EH (cell line): ENCODE data around the gene ARFGAP1.

Experiments used
- DNase-seq: peaks from one replicate; pipeline ENCODE4 v3.0.0-alpha.2; 2015; ENCODE audit warnings: low read depth

Gene ARFGAP1

GRCh38 chr20:63321148-63321831, 48.7 kb downstream of the ARFGAP1 start:
- peak; percentile 68 for DNase-seq

GRCh38 chr20:63322146-63322932, 49.7 kb downstream of the ARFGAP1 start:
- DNase-seq = no peak

- DNase-seq = no peak
Measured at GRCh38 chr20:63322933-63323273, 50.3 kb downstream of the ARFGAP1 start.

DNA sequence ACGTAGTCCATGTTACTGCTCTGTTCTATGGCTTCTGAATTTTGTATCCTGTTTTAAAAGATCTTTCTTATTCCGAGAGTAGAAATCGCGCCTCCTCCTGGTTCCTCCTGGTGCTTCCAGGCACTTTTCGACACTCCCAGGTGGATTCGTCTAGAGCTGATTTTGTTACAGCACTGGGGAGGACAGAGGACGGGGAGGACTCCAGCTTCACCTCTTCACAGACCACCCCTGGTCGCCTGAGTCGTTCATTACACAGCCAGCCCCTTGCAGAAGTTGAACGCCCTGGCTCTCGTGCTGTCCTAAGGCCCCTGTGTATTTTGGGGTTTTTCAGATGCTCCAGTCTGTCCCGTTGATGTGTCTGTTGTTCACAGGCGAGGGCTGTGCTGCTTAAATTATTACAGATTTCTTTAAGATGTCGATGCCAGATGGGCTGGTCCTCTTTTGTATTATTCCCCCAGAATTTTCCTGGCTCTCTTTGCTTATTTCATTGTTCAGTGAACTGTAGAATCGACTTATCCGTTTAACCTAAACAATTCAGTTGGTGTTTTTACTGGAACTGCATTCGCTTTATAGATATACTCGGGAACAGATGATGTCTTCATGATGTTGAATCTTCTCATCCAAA, 50.9 kb downstream of the ARFGAP1 start:
- DNase-seq = no peak

GRCh38 chr20:63325021-63325471, 52.4 kb downstream of the ARFGAP1 start:
- DNase-seq = no peak

DNA sequence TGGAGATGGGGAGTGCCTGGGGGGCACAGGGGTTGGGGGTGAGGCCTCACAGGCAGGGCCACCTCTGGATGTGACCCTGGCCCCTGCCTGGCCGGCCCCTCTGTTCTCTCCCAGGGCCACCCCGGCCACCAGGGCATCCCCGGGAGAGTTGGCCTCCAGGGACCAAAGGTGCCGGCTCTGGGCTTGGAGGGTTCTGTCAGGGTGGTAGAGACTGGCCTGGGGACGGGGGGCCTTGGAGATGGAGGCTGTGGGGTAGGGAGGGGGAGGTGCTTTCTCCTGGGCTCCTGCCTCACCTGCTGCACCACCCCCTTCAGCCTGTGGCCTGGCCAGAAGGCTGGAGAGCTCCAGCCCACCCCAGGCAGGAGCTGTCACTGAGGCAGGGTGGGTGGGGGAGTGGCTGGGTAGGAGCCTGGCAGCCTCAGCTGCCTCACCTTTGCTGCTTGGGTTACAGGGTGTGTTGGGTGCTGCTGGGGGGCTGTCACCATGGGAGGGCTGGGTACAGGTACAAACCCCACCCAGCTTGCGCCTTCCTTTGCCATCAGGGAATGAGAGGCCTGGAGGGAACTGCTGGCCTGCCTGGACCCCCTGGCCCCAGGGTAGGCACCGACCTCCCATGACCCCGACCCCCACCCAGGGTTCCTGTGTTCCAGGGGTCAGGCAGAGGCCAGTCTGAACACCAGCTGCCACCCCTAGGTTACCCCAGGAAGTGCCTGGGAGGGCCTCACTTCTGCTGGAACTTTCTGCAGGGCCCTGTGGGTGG, 53.1 kb downstream of the ARFGAP1 start:
- no peak for DNase-seq

GRCh38 chr20:63326314-63327230, 54.0 kb downstream of the ARFGAP1 start:
- DNase-seq = no peak

- DNase-seq = no peak
Measured at GRCh38 chr20:63327231-63327745, 54.7 kb downstream of the ARFGAP1 start.

DNA sequence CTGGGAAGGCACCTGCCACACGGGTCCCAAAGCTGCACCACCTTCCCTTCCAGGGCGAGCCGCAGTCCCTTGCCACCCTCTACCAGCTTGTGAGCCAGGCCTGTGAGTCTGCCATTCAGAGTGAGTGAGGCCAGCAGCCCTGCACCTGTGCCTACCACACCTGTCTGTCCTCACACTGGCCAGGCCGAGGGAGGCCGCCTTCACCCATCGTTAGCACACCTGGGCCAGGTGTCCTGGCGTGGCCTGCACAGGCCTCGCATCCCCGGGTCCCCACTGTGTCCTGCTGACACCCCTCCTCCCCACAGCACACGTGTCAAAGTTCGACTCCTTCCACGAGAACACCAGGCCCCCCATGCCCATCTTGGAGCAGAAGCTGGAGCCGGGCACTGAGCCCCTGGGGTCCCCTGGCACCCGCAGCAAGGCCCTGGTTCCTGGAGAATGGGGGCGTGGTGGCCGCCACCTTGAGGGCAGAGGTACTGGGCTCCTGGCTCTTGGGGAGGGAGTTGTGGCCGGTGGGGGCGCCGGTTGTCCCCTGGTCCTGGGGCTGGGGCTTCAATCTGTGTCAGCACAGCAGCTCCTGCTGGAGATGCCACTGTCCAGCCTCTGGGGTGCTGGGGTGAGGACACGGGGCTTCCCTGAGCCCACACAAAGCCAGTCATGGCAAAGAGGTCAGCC, 55.5 kb downstream of the ARFGAP1 start:
- DNase-seq = no peak

DNA sequence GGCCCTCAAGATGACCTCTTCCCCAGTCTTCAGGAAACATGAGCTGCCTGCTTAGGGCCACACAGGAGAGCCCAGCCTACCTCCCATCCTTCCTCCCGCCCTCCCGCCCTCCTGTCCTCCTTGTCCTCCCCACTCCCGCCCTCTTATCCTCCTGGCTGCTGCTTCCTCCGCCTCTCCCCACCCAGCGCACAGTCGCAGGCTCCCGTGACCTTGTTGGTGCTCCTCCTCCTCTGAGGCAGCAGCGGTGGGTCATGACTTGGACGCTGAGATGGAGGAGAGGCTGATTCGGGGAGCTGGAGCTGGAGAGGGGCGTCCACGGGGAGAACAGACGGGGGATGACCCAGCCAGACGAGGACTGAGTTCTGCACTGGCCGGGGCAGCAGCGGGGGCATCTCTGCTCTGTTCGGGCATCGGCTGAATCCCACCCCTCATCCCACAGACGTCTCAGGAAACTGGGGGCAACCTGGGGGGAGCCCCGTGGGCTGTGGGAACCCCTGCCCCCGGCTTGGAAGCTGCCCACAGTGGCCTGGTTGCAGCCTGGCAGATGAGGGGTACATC, 56.2 kb downstream of the ARFGAP1 start:
- no peak for DNase-seq

- DNase-seq = no peak
Measured at GRCh38 chr20:63329331-63330083, 56.9 kb downstream of the ARFGAP1 start.

DNA sequence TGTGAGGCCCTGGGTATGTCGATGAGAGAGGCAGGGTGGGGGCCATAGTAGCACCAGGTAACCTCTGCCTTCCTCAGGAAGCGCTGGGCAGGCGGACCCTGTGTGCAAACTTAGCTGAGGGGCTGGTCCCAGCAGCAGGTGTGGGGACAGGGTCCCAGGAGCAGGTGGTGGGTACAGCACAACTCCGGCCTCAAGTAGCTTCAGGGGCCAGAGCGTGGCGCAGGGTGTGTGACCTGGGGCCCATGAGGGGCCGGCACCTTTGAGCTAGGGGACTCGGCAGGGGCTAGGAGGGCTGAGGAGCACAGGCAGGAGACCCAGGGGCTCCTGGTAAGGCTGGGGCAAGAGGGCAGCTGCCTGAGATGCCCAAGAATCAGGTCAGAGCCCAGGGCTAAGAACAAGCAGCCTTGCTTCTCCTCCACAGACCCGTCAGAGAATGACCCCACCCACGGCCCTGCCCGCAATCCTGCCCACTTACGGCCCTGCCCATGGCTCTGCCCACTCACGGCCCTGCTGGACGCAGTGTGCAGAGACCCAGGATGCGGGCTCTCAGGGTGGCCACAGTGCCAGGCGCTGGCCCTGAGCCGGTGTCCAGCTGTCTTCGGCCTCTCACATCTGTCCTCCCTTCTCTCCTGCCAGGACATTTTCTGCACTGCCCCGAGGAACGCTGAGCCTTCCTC, 57.6 kb downstream of the ARFGAP1 start:
- DNase-seq = no peak

- no peak for DNase-seq
Measured at GRCh38 chr20:63330940-63331339, 58.3 kb downstream of the ARFGAP1 start.

DNA sequence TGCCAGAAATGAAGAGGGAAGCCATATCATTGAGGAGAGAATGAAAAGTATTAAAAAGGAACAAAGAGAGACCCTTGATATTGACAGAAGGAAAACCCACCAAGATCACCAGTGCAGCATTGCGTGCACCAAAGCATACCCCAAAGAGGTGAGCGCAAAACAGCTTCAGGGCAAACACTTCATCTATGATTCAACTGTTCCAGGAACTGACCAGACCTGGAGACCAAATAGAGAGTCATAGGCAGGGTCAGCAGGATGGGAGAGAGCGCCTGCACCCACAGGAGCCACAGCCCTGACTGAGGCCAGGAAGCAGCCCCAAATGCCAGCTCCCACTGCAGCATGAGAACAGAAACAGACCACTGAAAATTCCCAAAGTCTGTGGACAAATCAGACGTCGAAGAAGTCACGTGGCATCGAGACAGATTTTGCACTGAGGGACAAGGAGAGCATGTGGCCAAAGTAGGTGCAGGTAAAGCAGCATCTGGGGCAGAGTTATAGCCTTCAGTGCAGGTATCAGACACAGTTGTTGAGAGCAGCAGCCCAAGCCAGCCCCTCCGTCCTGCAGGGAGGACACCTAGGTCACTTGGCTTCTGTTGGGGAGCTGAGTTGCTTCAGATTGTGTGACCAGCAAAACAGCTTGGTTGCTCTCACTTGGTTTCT, 59.3 kb downstream of the ARFGAP1 start:
- DNase-seq = no peak

DNA sequence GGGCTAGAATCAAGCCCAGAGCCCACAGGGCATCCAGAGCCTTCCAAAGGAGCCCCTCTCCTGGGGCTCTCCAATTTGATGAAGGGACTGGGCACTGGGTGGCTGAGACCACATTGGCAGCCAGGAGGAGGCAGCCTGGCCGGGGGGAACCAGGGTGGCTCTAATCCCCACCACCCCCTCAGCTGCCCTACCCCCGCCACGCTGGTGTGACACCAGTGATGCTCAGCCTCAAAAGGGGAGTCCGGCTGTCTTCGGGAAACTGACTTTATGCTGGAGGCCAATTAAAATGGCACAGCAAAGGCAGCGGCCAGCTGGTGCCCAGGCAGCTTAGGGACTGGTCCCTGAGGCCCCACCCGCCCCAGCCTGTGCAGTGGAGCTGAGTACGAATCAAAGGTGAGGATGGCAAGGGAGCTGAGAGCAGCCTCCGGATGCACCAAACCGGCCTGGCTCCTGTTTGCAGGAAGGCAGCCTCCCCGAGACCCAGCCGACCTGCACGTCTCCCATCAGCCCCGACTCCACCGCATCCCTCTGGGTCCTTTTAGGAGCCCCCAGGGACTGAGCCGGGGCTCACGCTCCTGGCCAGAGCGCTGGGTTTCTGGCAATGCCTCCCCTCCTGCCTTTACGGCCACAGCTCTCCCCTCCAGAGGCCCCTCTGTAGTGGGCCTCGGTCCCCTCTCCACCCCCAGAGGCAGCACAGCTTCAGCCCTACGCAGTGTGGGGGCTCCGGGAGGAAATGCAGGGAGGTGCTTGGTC, 60.1 kb downstream of the ARFGAP1 start:
- no peak for DNase-seq

- no peak for DNase-seq
Measured at GRCh38 chr20:63333241-63333836, 60.7 kb downstream of the ARFGAP1 start.

DNA sequence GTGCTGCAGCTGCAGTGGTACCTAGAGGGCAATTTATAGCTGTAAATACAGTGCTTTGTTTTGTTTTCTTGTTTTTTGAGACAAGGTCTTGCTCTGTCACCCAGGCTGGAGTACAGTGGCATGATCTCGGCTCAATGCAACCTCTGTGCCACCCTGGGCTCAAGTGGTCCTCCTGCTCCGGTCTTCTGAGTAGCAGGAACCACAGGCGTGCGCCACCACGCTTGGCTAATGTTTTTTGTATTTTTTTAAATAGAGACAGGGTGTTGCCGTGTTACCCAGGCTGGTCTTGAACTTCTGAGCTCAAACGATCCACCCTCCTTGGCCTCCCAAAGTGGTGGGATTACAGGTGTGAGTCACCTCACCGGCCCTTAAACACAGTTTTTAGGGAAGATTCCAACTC, 61.7 kb downstream of the ARFGAP1 start:
- no peak for DNase-seq
